ENCODE results near the gene PLEKHB1. TPM values are rescaled to one million over a fixed set of nuclear protein-coding genes. Genes with fewer than 3 reads are reported as not detected.
A peak's percentile ranks its signal among the peaks of the same experiment; 100 is the strongest.
"Not testable (repeated sequence)": the region's sequence is repeated elsewhere in the genome, so short reads cannot be mapped to it uniquely, and the experiment has no call there.

The PLEKHB1 gene
- total RNA-seq, 4 donors from 2014 or later: 35.5 to 58.1 (median 45.7) TPM

DNA sequence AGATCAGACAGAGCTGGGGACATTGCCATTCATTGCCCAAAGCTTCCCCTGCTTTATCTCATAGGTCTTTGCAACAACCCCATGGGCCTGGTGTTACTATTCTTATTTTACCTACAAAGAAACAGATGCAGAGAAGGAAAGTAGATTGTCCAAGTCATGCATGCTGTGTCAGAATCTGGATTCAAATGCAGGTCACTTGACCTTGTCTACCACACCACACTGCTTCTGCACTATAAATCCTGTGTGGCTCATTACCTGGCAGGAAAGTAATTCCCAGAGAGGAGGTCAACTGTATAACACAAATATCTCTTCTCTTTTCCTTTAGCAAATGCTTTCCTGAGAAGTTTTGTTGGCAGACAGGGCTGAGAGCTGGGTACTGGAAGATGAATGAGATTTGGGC is 18.5 kb downstream of the PLEKHB1 start:
- TF ChIP-seq POLR2AphosphoS5 (IDR thresholded peaks at IDR 0.05) (no peak), EP300 (IDR thresholded peaks at IDR 0.05) (no peak), POLR2A (IDR thresholded peaks at IDR 0.05; ENCODE audit: low read depth) (no peak)
- TF ChIP-seq, protein P1, sequence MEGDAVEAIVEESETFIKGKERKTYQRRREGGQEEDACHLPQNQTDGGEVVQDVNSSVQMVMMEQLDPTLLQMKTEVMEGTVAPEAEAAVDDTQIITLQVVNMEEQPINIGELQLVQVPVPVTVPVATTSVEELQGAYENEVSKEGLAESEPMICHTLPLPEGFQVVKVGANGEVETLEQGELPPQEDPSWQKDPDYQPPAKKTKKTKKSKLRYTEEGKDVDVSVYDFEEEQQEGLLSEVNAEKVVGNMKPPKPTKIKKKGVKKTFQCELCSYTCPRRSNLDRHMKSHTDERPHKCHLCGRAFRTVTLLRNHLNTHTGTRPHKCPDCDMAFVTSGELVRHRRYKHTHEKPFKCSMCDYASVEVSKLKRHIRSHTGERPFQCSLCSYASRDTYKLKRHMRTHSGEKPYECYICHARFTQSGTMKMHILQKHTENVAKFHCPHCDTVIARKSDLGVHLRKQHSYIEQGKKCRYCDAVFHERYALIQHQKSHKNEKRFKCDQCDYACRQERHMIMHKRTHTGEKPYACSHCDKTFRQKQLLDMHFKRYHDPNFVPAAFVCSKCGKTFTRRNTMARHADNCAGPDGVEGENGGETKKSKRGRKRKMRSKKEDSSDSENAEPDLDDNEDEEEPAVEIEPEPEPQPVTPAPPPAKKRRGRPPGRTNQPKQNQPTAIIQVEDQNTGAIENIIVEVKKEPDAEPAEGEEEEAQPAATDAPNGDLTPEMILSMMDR (IDR thresholded peaks at IDR 0.05): no peak
- intact Hi-C loops (cut with DNase I): loop anchor here (5.0 kb wide), 1 partner anchor 313 kb away; no protein-coding TSS in a partner anchor
- Histone ChIP-seq H3K4me1 (peaks cover 19 to 32% (median 26%) of the 10 kb centered on the region in 4 donors), H3K4me3 (no peak overlapping the region), H3K9me3 (no peaks in the 10 kb centered on the region), H3K27ac (replicated peaks in 1 of 4) (no peak overlapping the region), H3K27me3 (no peaks in the 10 kb centered on the region), H3K36me3 (no peaks in the 10 kb centered on the region)
- no peak for DNase-seq (ENCODE audit: extremely low spot score)

DNA sequence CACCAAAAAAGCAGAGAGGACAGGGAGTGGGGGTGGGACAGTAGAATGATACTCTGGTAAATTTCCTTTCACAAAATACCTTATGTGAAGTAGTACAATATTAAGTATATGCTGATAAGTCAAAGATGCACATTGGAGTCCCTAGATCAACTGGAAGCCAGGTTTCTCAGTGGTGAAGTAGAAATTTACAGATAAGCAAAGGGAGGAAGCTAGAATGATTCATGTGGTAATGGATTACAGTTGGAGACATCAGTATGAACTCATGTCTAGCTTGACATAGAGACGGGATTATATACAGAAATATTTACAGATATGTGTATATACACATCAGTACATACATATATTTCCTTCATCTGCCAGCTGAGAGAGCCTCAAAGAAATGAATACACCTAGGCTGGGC is 21.5 kb downstream of the PLEKHB1 start:
- no peak overlapping the region for H3K27ac ChIP-seq (replicated peaks in 1 of 4)
- peaks cover 6 to 26% (median 25%) of the 10 kb centered on the region in 4 donors for H3K4me1 ChIP-seq
- H3K27me3 ChIP-seq: no peaks in the 10 kb centered on the region
- WGBS: 75% methylated on average over 1 of the region's 1 CpG
- H3K36me3 ChIP-seq: no peaks in the 10 kb centered on the region
- H3K9me3 ChIP-seq: no peaks in the 10 kb centered on the region
- no peak for DNase-seq (ENCODE audit: extremely low spot score)
- TF ChIP-seq POLR2AphosphoS5 (IDR thresholded peaks at IDR 0.05) (no peak), POLR2A (IDR thresholded peaks at IDR 0.05; ENCODE audit: low read depth) (no peak), EP300 (IDR thresholded peaks at IDR 0.05) (no peak)
- TF ChIP-seq, protein P1 (IDR thresholded peaks at IDR 0.05): no peak
- intact Hi-C loops (cut with DNase I): no loop called here
- no peak overlapping the region for H3K4me3 ChIP-seq

DNA sequence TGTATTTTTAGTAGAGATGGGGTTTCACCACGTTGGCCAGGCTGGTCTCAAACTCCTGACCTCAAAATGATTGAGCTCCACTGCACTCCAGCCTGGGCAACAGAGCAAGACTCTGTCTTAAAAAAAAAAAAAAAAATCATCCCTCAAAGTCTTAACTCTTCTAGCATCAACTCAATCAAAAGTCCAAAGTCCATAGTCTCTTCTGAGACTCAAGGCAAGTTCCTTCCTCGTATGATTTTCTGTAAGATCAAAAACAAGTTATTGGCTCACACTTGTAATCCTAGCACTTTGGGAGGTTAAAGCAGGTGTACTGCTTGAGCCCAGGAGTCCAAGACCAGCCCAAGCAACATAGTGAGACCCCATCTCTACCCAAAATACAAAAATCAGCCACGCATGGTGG is 24.4 kb downstream of the PLEKHB1 start:
- H3K9me3 ChIP-seq: no peaks in the 10 kb centered on the region
- TF ChIP-seq EP300 (IDR thresholded peaks at IDR 0.05) (no peak), POLR2AphosphoS5 (IDR thresholded peaks at IDR 0.05) (no peak), POLR2A (IDR thresholded peaks at IDR 0.05; ENCODE audit: low read depth) (no peak)
- TF ChIP-seq, protein P1 (IDR thresholded peaks at IDR 0.05): no peak
- H3K27ac ChIP-seq (replicated peaks in 1 of 4): no peak overlapping the region
- H3K4me3 ChIP-seq: no peak overlapping the region
- no peak for DNase-seq (ENCODE audit: extremely low spot score)
- H3K36me3 ChIP-seq: peaks cover 0 to 14% (median 2%) of the 10 kb centered on the region in 4 donors
- H3K4me1 ChIP-seq: peaks cover 0 to 13% (median 8%) of the 10 kb centered on the region in 4 donors
- 92% methylated on average over 3 of the region's 3 CpGs for WGBS
- no peaks in the 10 kb centered on the region for H3K27me3 ChIP-seq
- intact Hi-C loops (cut with DNase I): no loop called here

DNA sequence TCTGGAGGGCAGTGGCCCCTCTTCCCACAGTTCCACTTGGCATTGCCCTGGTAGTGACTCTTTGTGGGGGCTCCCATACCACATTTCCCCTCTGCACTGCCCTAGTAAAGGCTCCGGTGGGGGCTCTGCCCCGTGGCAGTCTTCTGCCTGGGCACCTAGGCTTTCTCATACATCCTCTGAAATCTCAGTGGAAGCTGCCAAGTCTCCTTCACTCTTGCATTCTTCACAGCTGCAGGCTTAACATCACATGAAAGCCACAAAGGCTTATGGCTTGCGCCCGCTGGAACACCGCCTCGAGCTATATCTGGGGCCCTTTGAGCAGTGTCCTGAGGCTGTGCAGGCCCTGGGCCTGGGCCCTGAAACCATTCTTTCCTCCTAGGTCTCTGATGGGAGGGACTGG is 25.3 kb downstream of the PLEKHB1 start:
- intact Hi-C loops (cut with DNase I): no loop called here
- Histone ChIP-seq H3K9me3 (no peaks in the 10 kb centered on the region), H3K36me3 (peaks cover 0 to 17% (median 4%) of the 10 kb centered on the region in 4 donors), H3K4me1 (peaks cover 0 to 13% (median 8%) of the 10 kb centered on the region in 4 donors), H3K27me3 (no peaks in the 10 kb centered on the region), H3K4me3 (no peak overlapping the region), H3K27ac (replicated peaks in 1 of 4) (peak overlapping the region in 1 of 4 donors; percentile 19)
- TF ChIP-seq POLR2AphosphoS5 (IDR thresholded peaks at IDR 0.05) (peak in 1 of 2 donors; percentile 28), EP300 (IDR thresholded peaks at IDR 0.05) (no peak), POLR2A (IDR thresholded peaks at IDR 0.05; ENCODE audit: low read depth) (no peak)
- TF ChIP-seq, protein P1 (IDR thresholded peaks at IDR 0.05): no peak
- 77% methylated on average over 6 of the region's 6 CpGs for WGBS
- DNase-seq (ENCODE audit: extremely low spot score): no peak

DNA sequence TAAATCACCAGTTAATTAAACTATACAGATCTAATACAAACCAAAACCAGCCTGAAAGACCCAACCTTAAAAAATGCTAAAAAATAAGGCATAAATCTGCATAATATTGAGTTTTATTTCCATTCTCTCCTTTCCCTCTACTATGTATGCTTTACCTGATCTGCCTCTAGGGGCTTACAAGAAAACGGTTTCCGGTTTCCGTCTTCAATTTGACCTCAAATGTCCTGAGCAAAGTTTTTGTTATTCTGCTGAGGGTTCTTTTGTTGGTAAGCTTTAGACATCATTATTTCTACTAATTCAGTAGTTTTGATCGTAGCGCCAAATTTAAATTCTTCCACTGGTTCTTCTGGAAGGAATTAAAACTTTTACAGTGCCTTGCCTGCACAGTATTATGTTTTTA is 30.2 kb downstream of the PLEKHB1 start:
- DNase-seq (ENCODE audit: extremely low spot score); H3K9me3 ChIP-seq; H3K4me3 ChIP-seq; H3K27ac ChIP-seq (replicated peaks in 1 of 4); H3K4me1 ChIP-seq; H3K27me3 ChIP-seq; intact Hi-C loops (cut with DNase I): not testable (repeated sequence)
- peaks cover 6 to 63% (median 39%) of the 10 kb centered on the region in 4 donors for H3K36me3 ChIP-seq
- WGBS: 88% methylated on average over 5 of the region's 5 CpGs

Measured in esophagus muscularis mucosa (tissue), 4 donors.